HEK293T (cell line): ENCODE measurements around the gene MACROD2.

Experiments used
- ARNT ChIP-seq: fragments of 450-650 bp; IDR thresholded peaks from 2 replicates; pipeline ENCODE4 v1.6.1; 2017; ENCODE audit warnings: mild to moderate bottlenecking
- FOXA1 ChIP-seq: fragments of 450-650 bp; IDR thresholded peaks from 2 replicates; pipeline ENCODE4 v1.6.1; 2016; ENCODE audit warnings: mild to moderate bottlenecking
- FOXK2 ChIP-seq: fragments of 450-650 bp; IDR thresholded peaks from 2 replicates; pipeline ENCODE4 v1.6.1; 2016; ENCODE audit warnings: mild to moderate bottlenecking
- L3MBTL2 ChIP-seq: fragments of 450-650 bp; conservative IDR thresholded peaks from 2 replicates; pipeline ENCODE4 v1.6.1; 2016; ENCODE audit warnings: mild to moderate bottlenecking

DNA sequence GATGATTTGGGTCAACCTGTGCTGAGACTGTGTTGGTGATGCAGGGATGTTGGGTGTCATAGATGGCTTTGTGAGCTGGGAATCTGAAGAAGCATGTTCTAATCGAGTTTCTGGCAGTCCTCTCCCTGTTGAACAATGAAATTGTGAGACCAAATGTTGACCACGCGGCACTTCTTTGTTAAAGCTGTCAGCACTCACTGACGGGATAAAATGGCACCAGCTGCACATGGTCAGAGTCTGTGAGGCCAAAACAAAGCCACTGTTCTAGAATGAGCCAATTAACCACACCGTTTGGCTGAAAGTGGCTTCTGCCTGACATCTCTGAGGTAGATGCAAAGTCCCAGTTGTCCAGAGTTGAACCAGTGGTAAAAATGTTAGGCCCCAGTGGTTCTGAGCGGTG, 2015.7 kb downstream of the MACROD2 start:
- TF ChIP-seq ARNT (no peak), FOXK2 (no peak), FOXA1 (no peak), L3MBTL2 (no peak)
